ENCODE measurements around the gene TNIP1.

DNA sequence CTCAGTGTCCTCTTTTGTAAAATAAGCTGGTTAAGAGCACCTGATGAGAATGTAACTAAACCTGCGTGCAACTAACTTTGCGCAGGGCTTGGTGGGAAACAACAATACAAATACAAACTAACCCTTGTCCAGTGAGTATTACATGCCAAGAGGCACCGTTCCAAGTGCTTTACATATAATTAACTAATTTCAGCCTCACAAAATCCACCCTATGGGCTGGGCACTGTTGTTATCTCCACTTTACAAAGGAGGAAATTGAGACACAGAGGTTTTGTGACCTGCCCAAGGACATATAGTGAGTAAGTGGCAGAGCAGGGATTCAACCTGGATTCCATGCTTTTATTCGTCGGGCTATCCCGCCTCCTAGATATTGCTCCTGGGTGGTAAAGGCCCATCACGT, 26.2 kb upstream of the TNIP1 start:
- TF ChIP-seq EP300 (IDR thresholded peaks at IDR 0.05), result no peak
- TF ChIP-seq, protein P1, sequence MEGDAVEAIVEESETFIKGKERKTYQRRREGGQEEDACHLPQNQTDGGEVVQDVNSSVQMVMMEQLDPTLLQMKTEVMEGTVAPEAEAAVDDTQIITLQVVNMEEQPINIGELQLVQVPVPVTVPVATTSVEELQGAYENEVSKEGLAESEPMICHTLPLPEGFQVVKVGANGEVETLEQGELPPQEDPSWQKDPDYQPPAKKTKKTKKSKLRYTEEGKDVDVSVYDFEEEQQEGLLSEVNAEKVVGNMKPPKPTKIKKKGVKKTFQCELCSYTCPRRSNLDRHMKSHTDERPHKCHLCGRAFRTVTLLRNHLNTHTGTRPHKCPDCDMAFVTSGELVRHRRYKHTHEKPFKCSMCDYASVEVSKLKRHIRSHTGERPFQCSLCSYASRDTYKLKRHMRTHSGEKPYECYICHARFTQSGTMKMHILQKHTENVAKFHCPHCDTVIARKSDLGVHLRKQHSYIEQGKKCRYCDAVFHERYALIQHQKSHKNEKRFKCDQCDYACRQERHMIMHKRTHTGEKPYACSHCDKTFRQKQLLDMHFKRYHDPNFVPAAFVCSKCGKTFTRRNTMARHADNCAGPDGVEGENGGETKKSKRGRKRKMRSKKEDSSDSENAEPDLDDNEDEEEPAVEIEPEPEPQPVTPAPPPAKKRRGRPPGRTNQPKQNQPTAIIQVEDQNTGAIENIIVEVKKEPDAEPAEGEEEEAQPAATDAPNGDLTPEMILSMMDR (IDR thresholded peaks at IDR 0.05), result no peak
